DMS53 (cell line): ENCODE measurements around the gene NAGS.
"Not testable (repeated sequence)": the region's sequence is repeated elsewhere in the genome, so short reads cannot be mapped to it uniquely, and the experiment has no call there.

Source experiments
- DNase-seq: peaks from one replicate; lab custom pipeline; 2025; lab: John Stamatoyannopoulos, UW

NAGS gene, protein sequence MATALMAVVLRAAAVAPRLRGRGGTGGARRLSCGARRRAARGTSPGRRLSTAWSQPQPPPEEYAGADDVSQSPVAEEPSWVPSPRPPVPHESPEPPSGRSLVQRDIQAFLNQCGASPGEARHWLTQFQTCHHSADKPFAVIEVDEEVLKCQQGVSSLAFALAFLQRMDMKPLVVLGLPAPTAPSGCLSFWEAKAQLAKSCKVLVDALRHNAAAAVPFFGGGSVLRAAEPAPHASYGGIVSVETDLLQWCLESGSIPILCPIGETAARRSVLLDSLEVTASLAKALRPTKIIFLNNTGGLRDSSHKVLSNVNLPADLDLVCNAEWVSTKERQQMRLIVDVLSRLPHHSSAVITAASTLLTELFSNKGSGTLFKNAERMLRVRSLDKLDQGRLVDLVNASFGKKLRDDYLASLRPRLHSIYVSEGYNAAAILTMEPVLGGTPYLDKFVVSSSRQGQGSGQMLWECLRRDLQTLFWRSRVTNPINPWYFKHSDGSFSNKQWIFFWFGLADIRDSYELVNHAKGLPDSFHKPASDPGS

DNA sequence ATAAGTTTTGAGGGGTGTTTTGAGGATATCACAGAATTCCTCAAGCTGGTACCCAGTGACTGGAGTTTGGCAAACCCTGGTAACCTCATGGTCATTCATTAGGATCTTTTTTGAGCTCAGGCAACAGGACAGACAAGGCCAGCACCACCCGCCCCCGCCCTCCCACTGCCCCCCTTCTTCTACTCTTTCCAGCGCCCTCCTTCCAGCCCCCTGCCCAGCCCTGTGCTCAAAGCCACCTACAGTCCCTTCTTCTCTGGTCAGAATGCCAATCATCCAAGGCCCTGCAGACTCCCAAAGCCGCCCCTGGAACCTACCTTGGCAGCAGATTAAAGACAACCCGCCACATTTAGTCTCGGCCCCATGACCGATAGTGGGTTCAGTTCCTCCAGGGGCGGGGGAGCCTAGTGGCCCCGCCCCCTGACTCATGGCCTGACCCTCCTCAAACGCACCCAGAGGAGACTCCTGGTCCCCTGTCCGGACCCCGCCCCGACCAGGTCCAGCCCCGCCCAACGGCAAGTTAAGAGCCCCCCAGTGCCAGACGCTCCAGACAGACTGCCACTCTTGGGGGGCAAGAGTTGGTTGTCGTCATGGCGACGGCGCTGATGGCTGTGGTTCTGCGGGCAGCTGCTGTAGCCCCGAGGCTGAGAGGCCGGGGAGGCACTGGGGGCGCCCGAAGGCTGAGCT is at the start of gene NAGS:
Gene NAGS, plus strand, starts transcription at position 546 of the 684 bp plus-strand sequence. Its CDS starts 42 bp downstream, at position 588.
- peak; percentile 80 for DNase-seq

DNA sequence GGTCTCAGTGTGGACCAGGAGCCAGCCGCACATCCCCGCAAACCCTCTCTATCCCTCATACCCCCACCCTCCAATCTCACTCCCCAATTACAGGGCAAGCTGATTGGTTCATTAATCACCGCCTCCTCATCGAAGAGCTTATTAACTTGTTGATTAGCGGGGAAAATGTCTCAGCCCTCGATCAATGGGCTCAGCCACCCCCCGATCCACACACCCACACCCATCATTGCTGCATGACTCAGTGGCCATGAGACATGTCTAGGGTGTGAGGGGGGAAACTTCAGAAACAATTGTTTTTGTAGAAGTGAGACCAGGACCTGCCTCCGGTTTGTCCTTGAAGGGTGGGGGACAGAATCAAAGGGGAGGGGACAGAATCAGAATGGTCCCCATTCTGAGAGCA is 48.2 kb upstream of the NAGS start:
- no peak for DNase-seq

DNA sequence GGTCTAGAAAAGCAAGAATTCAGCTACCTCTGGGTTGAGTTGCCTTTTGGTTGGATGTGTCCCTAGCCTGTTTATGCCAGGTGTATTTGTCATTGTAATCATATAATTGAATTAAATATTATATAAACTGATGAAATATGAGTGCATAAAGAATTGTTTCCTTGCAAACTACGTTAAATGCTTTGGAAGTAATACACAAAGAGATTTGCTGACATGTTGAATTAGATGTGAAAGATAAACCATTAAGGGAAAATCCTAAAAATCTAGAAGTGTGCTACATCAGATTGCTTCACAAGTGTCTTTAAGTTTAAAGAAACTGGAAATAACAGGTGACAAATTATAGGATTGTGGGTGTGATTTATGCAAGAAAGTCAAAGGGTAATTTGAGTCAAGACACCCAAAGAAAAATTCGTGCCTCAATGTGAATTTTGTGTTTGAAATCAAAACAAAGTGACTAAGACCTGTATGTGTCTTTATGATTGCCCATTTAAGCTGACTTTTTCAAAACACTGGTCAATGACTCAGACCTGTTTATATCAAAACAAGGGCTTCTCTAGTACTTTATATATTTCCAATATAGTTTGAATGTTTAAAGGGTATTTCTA is 45.6 kb upstream of the NAGS start:
- peak; percentile 41 for DNase-seq

GRCh38 chr17:43961292-43961691 is 43.1 kb upstream of the NAGS start:
- not testable (repeated sequence) for DNase-seq

DNA sequence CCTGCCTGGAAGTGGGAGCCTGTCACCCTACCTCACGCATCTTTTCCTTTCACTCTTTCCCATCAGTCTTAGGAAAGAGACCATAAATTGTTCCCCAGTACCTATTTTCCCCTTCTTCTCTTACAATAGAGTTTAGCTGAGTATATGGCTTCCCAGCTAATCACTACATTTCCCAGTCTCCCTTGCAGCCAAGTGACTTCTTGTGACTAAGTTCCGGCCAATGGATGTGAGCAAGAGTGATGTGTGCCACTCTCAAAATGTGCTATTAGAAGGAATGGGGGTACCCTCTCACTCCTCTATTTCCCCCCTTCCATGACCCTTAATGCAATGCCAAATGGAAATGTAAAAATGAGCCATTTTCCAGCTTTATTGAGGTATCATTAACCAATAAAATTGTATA is 42.5 kb upstream of the NAGS start:
- no peak for DNase-seq

DNA sequence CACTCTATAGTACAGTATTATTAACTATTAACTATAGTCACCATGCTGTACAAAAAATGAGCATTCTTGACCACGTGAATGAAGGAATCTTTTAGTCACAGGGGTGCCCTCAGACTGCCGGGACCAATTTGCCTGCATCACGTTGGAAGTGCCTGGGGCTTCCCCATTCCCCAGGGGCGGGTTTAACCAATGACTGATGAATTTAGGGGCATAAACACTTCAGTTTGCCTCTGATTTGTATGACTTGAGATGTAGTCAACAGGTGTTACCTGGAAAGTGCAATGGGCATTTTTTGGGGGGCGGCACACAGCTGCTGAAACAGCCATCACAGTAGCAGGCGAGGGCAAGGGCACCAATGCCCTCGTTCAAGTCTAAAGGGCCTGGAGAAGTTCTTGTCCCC is 41.9 kb upstream of the NAGS start:
- no peak for DNase-seq

DNA sequence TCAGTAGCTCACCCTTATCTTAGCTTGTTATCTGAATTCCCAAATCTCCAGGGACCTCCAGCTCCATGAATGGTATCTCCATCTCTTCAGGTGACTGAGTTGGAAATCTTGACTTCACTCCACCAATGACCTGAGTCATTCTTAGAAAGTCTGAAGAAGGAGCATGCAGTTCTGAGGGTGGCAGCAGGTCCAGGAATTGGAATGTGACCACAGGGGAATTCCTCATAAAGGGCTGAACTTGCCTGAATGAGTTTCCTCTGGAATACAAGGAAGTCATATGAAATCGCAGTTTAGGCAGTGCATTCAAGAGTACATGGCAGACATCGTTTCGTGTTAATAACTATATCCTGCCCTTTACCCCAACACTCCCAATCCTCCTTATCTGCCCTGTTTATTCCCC is 38.1 kb upstream of the NAGS start:
- no peak for DNase-seq

- no peak for DNase-seq
These were observed 37.1 kb upstream of the NAGS start for GRCh38 chr17:43967251-43967875.

- no peak for DNase-seq
These were observed 34.1 kb upstream of the NAGS start for GRCh38 chr17:43970366-43970765.

DNA sequence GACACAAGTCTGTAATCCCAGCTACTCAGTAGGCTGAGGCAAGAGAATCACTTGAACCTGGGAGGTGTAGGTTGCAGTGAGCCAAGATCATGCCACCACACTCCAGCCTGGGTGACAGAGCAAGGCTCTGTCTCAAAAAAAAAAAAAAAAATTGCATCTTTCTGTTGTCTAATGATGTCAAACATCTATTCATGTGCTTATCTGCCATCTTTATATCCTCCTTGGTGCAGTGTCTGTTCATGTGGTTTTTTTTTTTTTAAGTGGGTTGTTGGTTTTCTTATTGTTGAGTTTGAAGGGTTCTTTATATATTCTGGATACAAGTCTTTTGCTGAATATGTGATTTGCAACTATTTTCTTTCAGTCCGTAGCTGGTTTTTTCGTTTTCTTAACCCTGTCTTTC is 33.0 kb upstream of the NAGS start:
- DNase-seq: not testable (repeated sequence)

GRCh38 chr17:43972444-43973212 is 31.8 kb upstream of the NAGS start:
- DNase-seq: not testable (repeated sequence)

- DNase-seq: no peak
These were observed 29.8 kb upstream of the NAGS start for GRCh38 chr17:43974382-43975266.

GRCh38 chr17:43975898-43976297 is 28.5 kb upstream of the NAGS start:
- peak; percentile 26 for DNase-seq

DNA sequence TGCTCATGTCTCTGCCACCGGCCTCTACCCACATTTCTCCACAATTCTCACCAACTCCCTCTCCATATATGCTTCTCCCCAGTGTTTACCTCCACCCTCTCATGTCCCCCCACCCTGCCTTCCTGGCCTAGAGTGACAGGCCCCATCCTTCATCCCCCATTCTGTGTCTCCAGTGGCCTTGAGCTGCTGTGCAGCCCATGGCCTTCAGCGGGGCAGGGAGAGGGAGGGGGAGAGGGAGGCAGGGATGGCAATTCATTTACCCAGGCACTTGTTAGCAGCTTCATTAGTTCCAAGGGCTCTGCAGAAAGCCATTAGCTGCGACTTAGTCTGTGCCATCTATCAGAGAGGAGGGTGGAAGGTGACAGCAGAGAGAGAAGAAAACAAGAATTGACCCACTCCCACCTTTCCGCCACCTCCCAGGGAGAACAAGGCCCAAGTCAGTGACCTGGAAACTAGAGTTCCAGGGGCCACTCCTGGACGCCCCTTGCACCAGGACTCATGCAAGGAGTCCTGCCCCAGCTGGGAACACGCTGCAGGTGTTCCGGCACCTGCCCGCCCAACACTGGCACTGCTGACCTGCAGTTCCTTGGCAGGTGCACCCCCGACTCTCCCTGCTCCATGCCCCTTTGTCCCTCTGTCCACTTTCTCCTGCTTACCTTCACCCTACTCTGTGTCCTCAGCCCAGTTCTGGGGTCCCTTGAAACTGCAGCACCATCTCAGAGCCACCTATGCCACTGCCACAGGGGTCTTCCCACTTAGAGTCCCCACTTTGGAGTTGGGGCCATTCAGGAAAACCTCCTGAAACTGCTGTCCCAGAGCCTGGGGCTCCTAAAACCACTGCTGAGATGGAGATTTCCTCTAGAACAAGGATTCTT is 27.2 kb upstream of the NAGS start:
- DNase-seq: no peak

GRCh38 chr17:43978078-43978477 is 26.3 kb upstream of the NAGS start:
- no peak for DNase-seq

DNA sequence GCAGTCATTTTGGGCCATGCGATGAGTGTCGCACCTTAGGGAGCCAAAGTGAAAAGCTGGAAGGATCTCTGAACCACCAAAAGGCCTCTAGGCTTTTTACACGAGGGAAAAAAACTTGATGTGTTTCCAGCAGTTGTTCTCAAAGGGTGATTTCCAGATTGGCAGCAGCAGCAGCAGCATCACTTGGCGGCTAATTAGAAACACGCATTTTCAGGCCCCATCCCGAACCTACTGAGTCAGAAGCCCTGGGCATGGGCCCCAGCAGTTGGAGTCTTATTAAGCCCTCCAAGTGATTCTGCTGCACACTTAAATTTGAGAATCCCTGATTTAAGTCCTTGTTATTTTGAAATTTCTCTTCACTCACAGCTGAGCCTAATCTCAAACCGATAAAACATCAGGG is 25.4 kb upstream of the NAGS start:
- no peak for DNase-seq

GRCh38 chr17:43979671-43980070 is 24.8 kb upstream of the NAGS start:
- DNase-seq: no peak

DNA sequence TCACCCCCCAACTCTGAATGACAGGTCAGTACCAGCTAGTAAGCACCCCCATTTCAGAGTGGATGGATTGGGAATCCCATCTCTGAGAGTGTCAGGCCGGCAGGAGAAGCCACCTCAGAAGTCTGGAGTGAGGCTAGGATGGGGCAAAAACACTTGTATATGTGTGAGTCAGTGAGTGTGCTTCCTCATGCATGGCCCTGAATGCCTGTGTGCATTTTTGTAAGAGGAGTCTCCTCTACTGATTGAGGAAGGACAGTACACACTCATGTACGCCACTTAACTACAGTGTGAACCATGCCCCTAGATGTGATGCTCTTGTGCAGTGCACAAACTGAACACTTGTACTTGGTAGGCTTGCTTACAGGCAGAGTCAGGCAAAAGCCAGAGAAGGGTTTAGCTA is 22.3 kb upstream of the NAGS start:
- DNase-seq: no peak

GRCh38 chr17:43983196-43983514 is 21.3 kb upstream of the NAGS start:
- DNase-seq: no peak
